ENCODE data around the gene NEUROD1.

Gene NEUROD1

DNA sequence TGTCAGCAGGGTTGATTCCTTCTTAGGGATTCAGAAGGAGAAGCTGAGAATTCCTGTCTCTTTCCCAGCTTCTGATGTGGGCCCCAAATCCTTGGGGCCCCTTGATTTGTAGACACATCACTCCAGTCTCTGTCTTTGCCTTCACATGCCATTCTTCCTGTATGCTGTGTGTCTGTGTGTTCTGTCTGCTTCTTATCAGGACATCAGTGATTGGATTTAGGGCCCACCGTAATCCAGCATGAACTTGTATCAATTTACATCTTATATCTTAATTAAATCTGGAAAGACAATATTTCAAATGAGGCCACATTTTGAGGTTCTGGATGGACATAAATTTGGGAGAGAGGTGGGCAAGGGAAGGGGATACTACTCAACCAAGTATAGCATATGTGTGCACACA lies 9.7 kb downstream of the NEUROD1 start:
- Histone ChIP-seq H2BK12ac (ENCODE audit: low read length in 2 of 2) (no peak overlapping the region), H2BK5ac (ENCODE audit: low read depth, low read length, poor library complexity, severe bottlenecking) (no peak overlapping the region), H3K27ac (ENCODE audit: low read length, poor library complexity, severe bottlenecking) (no peak overlapping the region), H2AFZ (ENCODE audit: low read depth, low read length) (no peak overlapping the region), H3K14ac (ENCODE audit: low read length in 2 of 2) (no peak overlapping the region), H3K36me3 (ENCODE audit: control insufficient read depth in 1 of 2, insufficient read depth in 2 of 2, low read depth in 1 of 2, low read length in 2 of 2) (no peaks in the 10 kb centered on the region), H4K91ac (ENCODE audit: low read length) (no peak overlapping the region), H3K18ac (ENCODE audit: low read depth in 1 of 2, low read length in 2 of 2) (no peak overlapping the region), H4K8ac (ENCODE audit: low read length) (no peak overlapping the region), H3K23ac (ENCODE audit: low read length in 2 of 2) (no peak overlapping the region), H3K9me3 (ENCODE audit: control insufficient read depth, low read length) (peaks cover 15% of the 10 kb centered on the region), H3K4me2 (ENCODE audit: low read length, poor library complexity, severe bottlenecking) (no peak overlapping the region), H3K4me1 (ENCODE audit: control insufficient read depth, insufficient read depth, low read depth, low read length) (no peaks in the 10 kb centered on the region), H3K4me3 (ENCODE audit: insufficient read depth in 1 of 2, low read depth in 1 of 2, low read length in 2 of 2) (no peak overlapping the region), H2BK15ac (ENCODE audit: low read depth, poor library complexity, severe bottlenecking) (no peak overlapping the region), H3K4ac (ENCODE audit: low read depth in 1 of 2, low read length in 2 of 2) (no peak overlapping the region), H3K27me3 (ENCODE audit: control insufficient read depth in 1 of 2, insufficient read depth in 1 of 2, low read length in 2 of 2) (peaks cover 43 to 45% of the 10 kb centered on the region in 2 experiments), H3K9ac (ENCODE audit: low read length) (no peak overlapping the region), H2BK120ac (ENCODE audit: low read depth, low read length) (no peak overlapping the region), H3K79me1 (replicated peaks; ENCODE audit: low read length, poor library complexity, severe bottlenecking) (no peaks in the 10 kb centered on the region), H2AK5ac (ENCODE audit: low read length, severe bottlenecking) (no peak overlapping the region)
- no peak for DNase-seq
- WGBS: no CpG with 5 or more reads among the region's 1 CpG

DNA sequence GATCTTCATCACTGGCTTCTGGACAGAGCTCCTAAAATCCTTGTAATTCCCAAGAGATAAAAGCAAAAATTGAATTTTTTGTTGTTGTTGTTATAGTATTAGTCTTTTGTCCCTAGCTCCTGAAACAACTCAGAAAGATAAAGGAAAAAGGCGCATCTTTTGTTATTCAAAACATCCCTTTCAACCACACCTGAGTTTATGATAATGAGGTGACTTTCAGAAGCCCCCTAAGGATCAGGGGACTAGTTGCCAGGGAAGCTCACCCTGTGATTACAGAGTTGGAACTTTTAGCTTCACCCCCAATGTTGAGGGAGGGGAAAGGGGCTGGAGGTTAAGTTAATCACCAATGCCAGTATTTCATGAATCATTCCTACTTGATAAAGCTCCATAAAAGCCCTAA lies 13.1 kb downstream of the NEUROD1 start:
- DNase-seq: no peak
- no peak overlapping the region for H3K9ac ChIP-seq (ENCODE audit: low read length)
- H4K91ac ChIP-seq (ENCODE audit: low read length): no peak overlapping the region
- WGBS: no CpG with 5 or more reads among the region's 1 CpG
- H3K4ac ChIP-seq (ENCODE audit: low read depth in 1 of 2, low read length in 2 of 2): no peak overlapping the region
- H3K27ac ChIP-seq (ENCODE audit: low read length, poor library complexity, severe bottlenecking): no peak overlapping the region
- H2BK15ac ChIP-seq (ENCODE audit: low read depth, poor library complexity, severe bottlenecking): no peak overlapping the region
- H3K23ac ChIP-seq (ENCODE audit: low read length in 2 of 2): no peak overlapping the region
- H2AK5ac ChIP-seq (ENCODE audit: low read length, severe bottlenecking): no peak overlapping the region
- no peak overlapping the region for H2BK12ac ChIP-seq (ENCODE audit: low read length in 2 of 2)
- H3K14ac ChIP-seq (ENCODE audit: low read length in 2 of 2): no peak overlapping the region
- no peak overlapping the region for H3K4me3 ChIP-seq (ENCODE audit: insufficient read depth in 1 of 2, low read depth in 1 of 2, low read length in 2 of 2)
- peaks cover 21 to 32% of the 10 kb centered on the region in 2 experiments for H3K27me3 ChIP-seq (ENCODE audit: control insufficient read depth in 1 of 2, insufficient read depth in 1 of 2, low read length in 2 of 2)
- no peak overlapping the region for H2AFZ ChIP-seq (ENCODE audit: low read depth, low read length)
- no peak overlapping the region for H3K18ac ChIP-seq (ENCODE audit: low read depth in 1 of 2, low read length in 2 of 2)
- H3K36me3 ChIP-seq (ENCODE audit: control insufficient read depth in 1 of 2, insufficient read depth in 2 of 2, low read depth in 1 of 2, low read length in 2 of 2): no peaks in the 10 kb centered on the region
- peaks cover 22% of the 10 kb centered on the region for H3K9me3 ChIP-seq (ENCODE audit: control insufficient read depth, low read length)
- no peaks in the 10 kb centered on the region for H3K79me1 ChIP-seq (replicated peaks; ENCODE audit: low read length, poor library complexity, severe bottlenecking)
- no peak overlapping the region for H2BK120ac ChIP-seq (ENCODE audit: low read depth, low read length)
- no peak overlapping the region for H3K4me2 ChIP-seq (ENCODE audit: low read length, poor library complexity, severe bottlenecking)
- no peak overlapping the region for H2BK5ac ChIP-seq (ENCODE audit: low read depth, low read length, poor library complexity, severe bottlenecking)
- H3K4me1 ChIP-seq (ENCODE audit: control insufficient read depth, insufficient read depth, low read depth, low read length): no peaks in the 10 kb centered on the region
- H4K8ac ChIP-seq (ENCODE audit: low read length): no peak overlapping the region

DNA sequence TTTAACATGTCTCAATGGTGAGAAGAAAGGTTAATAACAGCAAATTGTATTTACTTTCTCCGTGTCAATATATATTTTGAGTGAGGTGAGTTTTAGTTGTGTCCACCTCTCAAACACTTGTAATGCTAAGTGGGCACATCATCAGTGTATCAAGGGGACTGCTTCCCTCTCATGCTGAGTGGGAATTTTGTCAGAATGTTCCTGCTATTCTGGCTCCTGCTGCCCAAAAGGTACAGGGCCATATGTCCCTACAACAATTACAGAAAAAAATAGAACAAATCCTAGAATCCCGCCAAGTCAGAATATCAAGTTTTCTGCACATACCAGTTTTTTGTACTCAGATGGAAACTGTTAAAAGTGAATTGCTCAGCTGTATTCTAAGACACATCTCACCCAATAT lies 18.0 kb downstream of the NEUROD1 start:
- Histone ChIP-seq H2BK12ac (ENCODE audit: low read length in 2 of 2) (no peak overlapping the region), H3K4me2 (ENCODE audit: low read length, poor library complexity, severe bottlenecking) (no peak overlapping the region), H3K23ac (ENCODE audit: low read length in 2 of 2) (no peak overlapping the region), H2AFZ (ENCODE audit: low read depth, low read length) (no peak overlapping the region), H3K9me3 (ENCODE audit: control insufficient read depth, low read length) (peaks cover 22% of the 10 kb centered on the region), H3K4me3 (ENCODE audit: insufficient read depth in 1 of 2, low read depth in 1 of 2, low read length in 2 of 2) (no peak overlapping the region), H3K27me3 (ENCODE audit: control insufficient read depth in 1 of 2, insufficient read depth in 1 of 2, low read length in 2 of 2) (peaks cover 34% of the 10 kb centered on the region in 2 experiments), H3K18ac (ENCODE audit: low read depth in 1 of 2, low read length in 2 of 2) (no peak overlapping the region), H3K9ac (ENCODE audit: low read length) (no peak overlapping the region), H2BK120ac (ENCODE audit: low read depth, low read length) (no peak overlapping the region), H3K4me1 (ENCODE audit: control insufficient read depth, insufficient read depth, low read depth, low read length) (no peaks in the 10 kb centered on the region), H4K8ac (ENCODE audit: low read length) (no peak overlapping the region), H3K4ac (ENCODE audit: low read depth in 1 of 2, low read length in 2 of 2) (no peak overlapping the region), H3K27ac (ENCODE audit: low read length, poor library complexity, severe bottlenecking) (no peak overlapping the region), H2BK5ac (ENCODE audit: low read depth, low read length, poor library complexity, severe bottlenecking) (no peak overlapping the region), H3K14ac (ENCODE audit: low read length in 2 of 2) (no peak overlapping the region), H2BK15ac (ENCODE audit: low read depth, poor library complexity, severe bottlenecking) (no peak overlapping the region), H3K36me3 (ENCODE audit: control insufficient read depth in 1 of 2, insufficient read depth in 2 of 2, low read depth in 1 of 2, low read length in 2 of 2) (no peaks in the 10 kb centered on the region), H3K79me1 (replicated peaks; ENCODE audit: low read length, poor library complexity, severe bottlenecking) (no peaks in the 10 kb centered on the region), H2AK5ac (ENCODE audit: low read length, severe bottlenecking) (no peak overlapping the region), H4K91ac (ENCODE audit: low read length) (no peak overlapping the region)
- DNase-seq: no peak
- WGBS: 92% methylated on average over 2 of the region's 2 CpGs

DNA sequence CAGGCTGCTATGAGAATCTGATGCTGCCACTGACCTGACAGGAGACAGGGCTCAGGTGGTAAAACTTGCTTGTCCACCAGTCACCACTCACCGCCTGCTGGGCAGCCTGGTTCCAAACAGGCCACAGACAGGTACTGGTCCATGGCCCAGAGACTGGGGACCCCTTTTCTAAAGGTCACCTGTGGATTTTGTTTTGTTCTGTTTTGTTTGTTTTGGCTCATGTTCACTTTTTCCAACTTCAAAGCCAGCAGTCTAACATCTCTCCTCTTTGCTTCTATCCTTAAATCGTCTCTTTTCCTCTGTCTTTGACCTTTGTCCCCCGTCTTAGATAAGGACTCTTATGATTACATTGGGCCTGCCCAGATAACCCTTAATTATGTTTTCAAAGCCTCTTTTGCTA lies 20.1 kb downstream of the NEUROD1 start:
- Histone ChIP-seq H3K4me1 (ENCODE audit: control insufficient read depth, insufficient read depth, low read depth, low read length) (peaks cover 8% of the 10 kb centered on the region), H2BK120ac (ENCODE audit: low read depth, low read length) (no peak overlapping the region), H2AK5ac (ENCODE audit: low read length, severe bottlenecking) (no peak overlapping the region), H3K18ac (ENCODE audit: low read depth in 1 of 2, low read length in 2 of 2) (no peak overlapping the region), H3K9me3 (ENCODE audit: control insufficient read depth, low read length) (peaks cover 2% of the 10 kb centered on the region), H3K27ac (ENCODE audit: low read length, poor library complexity, severe bottlenecking) (no peak overlapping the region), H3K27me3 (ENCODE audit: control insufficient read depth in 1 of 2, insufficient read depth in 1 of 2, low read length in 2 of 2) (peaks cover 20 to 42% of the 10 kb centered on the region in 2 experiments), H2AFZ (ENCODE audit: low read depth, low read length) (no peak overlapping the region), H3K4me2 (ENCODE audit: low read length, poor library complexity, severe bottlenecking) (no peak overlapping the region), H3K4ac (ENCODE audit: low read depth in 1 of 2, low read length in 2 of 2) (no peak overlapping the region), H3K36me3 (ENCODE audit: control insufficient read depth in 1 of 2, insufficient read depth in 2 of 2, low read depth in 1 of 2, low read length in 2 of 2) (no peaks in the 10 kb centered on the region), H2BK12ac (ENCODE audit: low read length in 2 of 2) (no peak overlapping the region), H3K9ac (ENCODE audit: low read length) (no peak overlapping the region), H2BK15ac (ENCODE audit: low read depth, poor library complexity, severe bottlenecking) (no peak overlapping the region), H3K4me3 (ENCODE audit: insufficient read depth in 1 of 2, low read depth in 1 of 2, low read length in 2 of 2) (no peak overlapping the region), H3K79me1 (replicated peaks; ENCODE audit: low read length, poor library complexity, severe bottlenecking) (no peaks in the 10 kb centered on the region), H4K91ac (ENCODE audit: low read length) (no peak overlapping the region), H2BK5ac (ENCODE audit: low read depth, low read length, poor library complexity, severe bottlenecking) (no peak overlapping the region), H3K23ac (ENCODE audit: low read length in 2 of 2) (no peak overlapping the region), H4K8ac (ENCODE audit: low read length) (no peak overlapping the region), H3K14ac (ENCODE audit: low read length in 2 of 2) (no peak overlapping the region)
- DNase-seq: no peak
- WGBS: 63% methylated on average over 3 of the region's 3 CpGs
